GM12878 (cell line): ENCODE measurements around the gene PLEKHF1. TPM values are rescaled to one million over a fixed set of nuclear protein-coding genes. Genes with fewer than 3 reads are reported as not detected.
"Not testable (repeated sequence)": the region's sequence is repeated elsewhere in the genome, so short reads cannot be mapped to it uniquely, and the experiment has no call there.

ENCODE experiments used
- ATAC-seq: fragments of 200-7000 bp; cut with Tn5 transposase; 3 replicates; pipeline ENCODE4 v1.9.1; 2020; ENCODE audit warnings: mild to moderate bottlenecking, moderate library complexity
- BruUV-seq: library from RNA; stranded (reverse); fragments of 400-500 nt; replicated peaks from 2 replicates; lab custom pipeline; 2021; lab: Mats Ljungman, UMichigan
- CTCF ChIA-PET: fragments of 300-600 bp; sonication (Branson Sonifier 250); formaldehyde crosslinking; extraction: SDS; loops from one replicate; lab custom pipeline; 2021; ENCODE audit warnings: inconsistent platforms; lab: Yijun Ruan, JAX
- POLR2A ChIA-PET: fragments of 350-600 bp; formaldehyde crosslinking; extraction: SDS; loops from one replicate; lab custom pipeline; 2021; ENCODE audit warnings: inconsistent platforms; lab: Charles Lee
- RAD21 ChIA-PET: fragments of 300-600 bp; sonication (Branson Sonifier 250); formaldehyde crosslinking; loops from one replicate; lab custom pipeline; 2023; ENCODE audit warnings: antibody characterized with exemption; ENCODE audit not compliant: unreplicated experiment; lab: Charles Lee
- SMC1A ChIA-PET: fragments of 300-600 bp; sonication (Branson Sonifier 250); formaldehyde crosslinking; loops from one replicate; lab custom pipeline; 2023; ENCODE audit not compliant: unreplicated experiment, uncharacterized antibody; lab: Charles Lee
- DNase-seq: peaks from one replicate; pipeline ENCODE4 v3.0.0-alpha.2; 2011; ENCODE audit warnings: low read depth, low spot score
- FAIRE-seq: peaks from 3 replicates; lab custom pipeline; 2011; peaks lifted over from hg19 to GRCh38; lab: Jason Lieb, UNC
- H2AFZ ChIP-seq: 2 replicates; pipeline ENCODE4 v1.6.0; 2011; ENCODE audit warnings: low read depth, low read length, control low read depth; ENCODE audit not compliant: control insufficient read depth
- H3K27ac ChIP-seq: 2 replicates; pipeline ENCODE4 v1.5.1; 2011; ENCODE audit warnings: control low read depth; ENCODE audit not compliant: control insufficient read depth, insufficient read depth
- H3K27me3 ChIP-seq, 2 experiments: replicated peaks in 1 of 2; 2 replicates each; pipeline versions ENCODE4 v1.6.0 to v1.6.1; 2011; ENCODE audit warnings: low read length in 1 of 2; ENCODE audit not compliant: control insufficient read depth in 2 of 2, insufficient read depth in 2 of 2
- H3K36me3 ChIP-seq, 2 experiments: 2 replicates each; pipeline ENCODE4 v1.5.1; 2011; ENCODE audit warnings: low read length in 1 of 2; ENCODE audit not compliant: control insufficient read depth in 2 of 2, insufficient read depth in 2 of 2
- H3K4me1 ChIP-seq: 2 replicates; pipeline ENCODE4 v1.6.1; 2011; ENCODE audit warnings: mild to moderate bottlenecking, low read length, moderate library complexity, mixed read lengths; ENCODE audit not compliant: control insufficient read depth, insufficient read depth
- H3K4me2 ChIP-seq: 2 replicates; pipeline ENCODE4 v1.6.0; 2011; ENCODE audit warnings: control low read depth; ENCODE audit not compliant: control insufficient read depth, insufficient read depth
- H3K4me3 ChIP-seq: fragments of 200-600 bp; sonication (generic); 2 replicates; pipeline ENCODE4 v1.5.1; 2016
- H3K79me2 ChIP-seq: 2 replicates; pipeline ENCODE4 v1.6.0; 2011; ENCODE audit warnings: low read length; ENCODE audit not compliant: control insufficient read depth, insufficient read depth
- H3K9ac ChIP-seq: 2 replicates; pipeline ENCODE4 v1.8.0; 2011; ENCODE audit warnings: low read length, control low read depth, mixed read lengths; ENCODE audit not compliant: control insufficient read depth, insufficient read depth
- H3K9me3 ChIP-seq: replicated peaks from 3 replicates; pipeline ENCODE4 v1.5.1; 2011; ENCODE audit warnings: mild to moderate bottlenecking, low read length; ENCODE audit not compliant: control insufficient read depth, insufficient read depth
- H4K20me1 ChIP-seq: 2 replicates; pipeline ENCODE4 v1.6.0; 2011; ENCODE audit not compliant: control insufficient read depth, insufficient read depth
- FOS ChIP-seq: IDR thresholded peaks from 3 replicates; pipeline ENCODE4 v1.6.1; 2011; ENCODE audit warnings: borderline replicate concordance; ENCODE audit not compliant: insufficient read length; ENCODE audit errors: extremely low read depth
- MXI1 ChIP-seq: fragments of 150-350 bp; IDR thresholded peaks from 2 replicates; pipeline ENCODE4 v1.6.1; 2011; ENCODE audit warnings: low read depth, mild to moderate bottlenecking, inconsistent platforms, low read length, improper control_type of control experiment
- NR2F1 ChIP-seq: fragments of 450-650 bp; conservative IDR thresholded peaks from 2 replicates; pipeline ENCODE4 v1.6.1; 2017; ENCODE audit warnings: mild to moderate bottlenecking
- SIX5 ChIP-seq: IDR thresholded peaks from 2 replicates; pipeline ENCODE4 v1.6.1; 2011; ENCODE audit warnings: mild to moderate bottlenecking, low read depth, low read length, moderate library complexity; ENCODE audit not compliant: severe bottlenecking
- SMAD5 ChIP-seq: IDR thresholded peaks from 2 replicates; pipeline ENCODE4 v1.6.1; 2016; ENCODE audit warnings: antibody characterized with exemption, low read depth
- ZNF687 ChIP-seq: fragments of 450-650 bp; IDR thresholded peaks from 2 replicates; pipeline ENCODE4 v1.6.1; 2017; ENCODE audit warnings: mild to moderate bottlenecking, moderate library complexity
- WGBS: methylation state at CpG from one replicate; pipeline ENCODE4 v1.1.6; 2016; ENCODE audit warnings: low lambda C conversion rate; ENCODE audit not compliant: insufficient replicate concordance, insufficient coverage; ENCODE audit errors: missing lambda C conversion rate; 5-methylcytosine and 5-hydroxymethylcytosine counted together
- in situ Hi-C: fragments of 300-500 bp; cut with MboI; formaldehyde crosslinking; loops from 9 replicates; pipeline ENCODE4 v1.14.3; 2018; ENCODE audit warnings: mixed read lengths
- intact Hi-C: fragments of 100-400 bp; cut with micrococcal nuclease; formaldehyde crosslinking; loops from one replicate; pipeline ENCODE4 v1.14.2; 2022; ENCODE audit not compliant: unreplicated experiment
- polyA plus RNA-seq, 11 experiments: library from polyadenylated mRNA; depleted of rRNA in 4 of 11; unstranded in 6 of 11; stranded (reverse) in 5 of 11; fragments of >200 nt; fragmentation: Nextera tagmentation in 4 of 11; fragmentation: Illumina TruSeq in 1 of 11; extraction: Ambion mirVana in 4 of 11; extraction: Trizol in 1 of 11; gene quantifications; 1 replicate in 1 of 11; 2 replicates in 10 of 11; pipeline versions ENCODE4 v1.2.1 to v1.2.3, GENCODE V29; 2011 to 2016; ENCODE audit warnings: inconsistent platforms in 2 of 11, missing spikeins in 2 of 11, low read depth in 1 of 11
- total RNA-seq, 4 experiments: library from RNA; depleted of rRNA in 3 of 4; stranded (reverse); fragments of >200 nt in 3 of 4; fragmentation: Illumina TruSeq in 1 of 4; extraction: Trizol in 1 of 4; gene quantifications; 2 replicates each; pipeline versions ENCODE4 v1.2.1 to v1.2.3, GENCODE V29; 2013 to 2021

The PLEKHF1 gene
- total and polyA plus RNA-seq, 10 of the 15 experiments (the other 5 are each of a cell fraction or from before 2014, with no cell fraction given) = 0.10 to 20.3 (median 15.3) TPM

- TF ChIP-seq ZNF687 (no peak), MXI1 (no peak), SMAD5 (no peak)
- TF ChIP-seq, all 136 proteins: peak for 0
These were observed 41.4 kb downstream of the PLEKHF1 start (continued) for GRCh38 chr19:29706635-29707034.

- Histone ChIP-seq H3K4me1 (peaks cover 23% of the 10 kb centered on the region), H3K36me3 (peaks cover 3 to 4% of the 10 kb centered on the region in 2 experiments; a peak in 2 of 4 replicates), H3K4me2 (no peak overlapping the region), H2AFZ (no peak overlapping the region), H3K27ac (no peak overlapping the region)
- DNase-seq (no peak), FAIRE-seq (no peak), ATAC-seq (no peak)
- no TSS peak for BruUV-seq
- ChIA-PET RAD21 (interaction anchor here (0.9 kb wide), 1 partner anchor 37 kb away, joined by 3 read pairs; no protein-coding TSS in a partner anchor), SMC1A (no interaction called here)
- TF ChIP-seq SIX5 = no peak
- peak; percentile 57; the same call in 1 of the 2 replicates for TF ChIP-seq NR2F1
- TF ChIP-seq FOS = no peak
- TF ChIP-seq, all 136 proteins: peak for 1
- in situ Hi-C loops (loop anchor here (25.0 kb wide), 1 partner anchor 496 kb away; the partner anchor contains the start of gene UQCRFS1), intact Hi-C loops (no loop called here)
- Histone ChIP-seq H3K9me3 (no peaks in the 10 kb centered on the region), H3K27me3 (no peaks in the 10 kb centered on the region), H3K79me2 (peaks cover 11% of the 10 kb centered on the region), H4K20me1 (no peaks in the 10 kb centered on the region), H3K4me3 (no peak overlapping the region), H3K9ac (no peak overlapping the region)
- ChIA-PET POLR2A (interaction anchor here (0.7 kb wide), 1 partner anchor 49 kb away, joined by 5 read pairs; no protein-coding TSS in a partner anchor), CTCF (interaction anchor here (0.6 to 2.7 kb wide), 4 partner anchors 8 to 37 kb away, joined by 3 to 8 read pairs (median 4); no protein-coding TSS in a partner anchor)
- 87% methylated on average over 18 of the region's 18 CpGs for WGBS
These were observed 43.5 kb downstream of the PLEKHF1 start for GRCh38 chr19:29708554-29709439.

GRCh38 chr19:29709440-29709798 lies 44.2 kb downstream of the PLEKHF1 start:
- in situ Hi-C loops = loop anchor here (25.0 kb wide), 1 partner anchor 497 kb away; the partner anchor contains the start of gene UQCRFS1
- FAIRE-seq, H3K4me2 ChIP-seq, RAD21 ChIA-PET, H4K20me1 ChIP-seq, H3K9ac ChIP-seq, H3K9me3 ChIP-seq, H3K4me3 ChIP-seq, ATAC-seq, H3K27ac ChIP-seq, SMC1A ChIA-PET, H3K27me3 ChIP-seq, H3K36me3 ChIP-seq, BruUV-seq, intact Hi-C loops, DNase-seq, H2AFZ ChIP-seq: not testable (repeated sequence)
- H3K4me1 ChIP-seq = peaks cover 22% of the 10 kb centered on the region
- ChIA-PET POLR2A (interaction anchor here (0.7 kb wide), 1 partner anchor 50 kb away, joined by 5 read pairs; no protein-coding TSS in a partner anchor), CTCF (interaction anchor here (1.0 to 9.5 kb wide), 4 partner anchors 15 to 100 kb away, joined by 3 to 237 read pairs (median 6); partner anchors contain the start of gene POP4)
- 33% methylated on average over 2 of the region's 2 CpGs for WGBS
- peaks cover 17% of the 10 kb centered on the region for H3K79me2 ChIP-seq
